B cell (primary cell): ENCODE results near the gene PTP4A1. TPM values are rescaled to one million over a fixed set of nuclear protein-coding genes. Genes with fewer than 3 reads are reported as not detected.

Experiments
- ATAC-seq: fragments of 200-7000 bp; cut with Tn5 transposase; one replicate; pipeline ENCODE4 v1.10.0; 2021; ENCODE audit warnings: low read depth, mild to moderate bottlenecking, moderate number of reproducible peaks, moderate library complexity
- CTCF ChIA-PET: fragments of 350-600 bp; sonication (Branson Sonifier 250); formaldehyde crosslinking; loops from one replicate; lab custom pipeline; 2021; ENCODE audit warnings: antibody characterized with exemption, inconsistent platforms; lab: Charles Lee
- POLR2A ChIA-PET: fragments of 350-600 bp; sonication (Branson Sonifier 250); formaldehyde crosslinking; loops from one replicate; lab custom pipeline; 2021; ENCODE audit warnings: antibody characterized with exemption; lab: Charles Lee
- DNase-seq: peaks from one replicate; pipeline ENCODE4 v3.0.0; 2013
- H2AFZ ChIP-seq: 2 replicates; pipeline ENCODE4 v1.6.1; 2012; ENCODE audit warnings: mild to moderate bottlenecking, low read depth, low read length; ENCODE audit not compliant: insufficient read depth, poor library complexity, severe bottlenecking
- H3K27ac ChIP-seq, 2 donors: 1 replicate in 1 of 2; 2 replicates in 1 of 2; pipeline ENCODE4 v1.5.1; 2012 to 2013; ENCODE audit warnings: low read length in 2 of 2, mild to moderate bottlenecking in 2 of 2, moderate library complexity in 1 of 2
- H3K27me3 ChIP-seq, 4 experiments: fragments of 200-600 bp in 1 of 4; sonication (generic) in 1 of 4; replicated peaks in 1 of 4; 1 replicate in 2 of 4; 2 replicates in 2 of 4; pipeline versions ENCODE4 v1.6.1 to v1.7.0; 2013 to 2016; ENCODE audit warnings: low read length in 3 of 4, mild to moderate bottlenecking in 2 of 4, mixed read lengths in 1 of 4, moderate library complexity in 1 of 4; ENCODE audit not compliant: insufficient read depth in 4 of 4, control insufficient read depth in 3 of 4; ENCODE audit errors: control extremely low read depth in 1 of 4
- H3K36me3 ChIP-seq, 2 experiments: replicated peaks in 1 of 2; 1 replicate in 1 of 2; 2 replicates in 1 of 2; pipeline versions ENCODE4 v1.6.1 to v1.7.1; 2013; ENCODE audit warnings: low read length in 1 of 2; ENCODE audit not compliant: insufficient read depth in 2 of 2, control insufficient read depth in 1 of 2; ENCODE audit errors: control extremely low read depth in 1 of 2, extremely low read depth in 1 of 2
- H3K4me1 ChIP-seq, 2 donors: fragments of 200-600 bp in 1 of 2; sonication (generic) in 1 of 2; 1 replicate in 1 of 2; 2 replicates in 1 of 2; pipeline versions ENCODE4 v1.5.1 to v1.6.1; 2013 to 2017; ENCODE audit warnings: low read length in 2 of 2; ENCODE audit not compliant: control insufficient read depth in 2 of 2, insufficient read depth in 2 of 2
- H3K4me2 ChIP-seq: replicated peaks from 2 replicates; pipeline ENCODE3; 2012; ENCODE audit warnings: mild to moderate bottlenecking, low read depth, low read length; ENCODE audit not compliant: poor library complexity, severe bottlenecking
- H3K4me3 ChIP-seq, 5 experiments: fragments of 200-600 bp in 1 of 5; sonication (generic) in 1 of 5; 1 replicate in 3 of 5; 2 replicates in 2 of 5; pipeline versions ENCODE4 v1.5.1 to v1.7.0; 2011 to 2016; ENCODE audit warnings: low read length in 4 of 5, mild to moderate bottlenecking in 4 of 5, low read depth in 2 of 5, control low read depth in 1 of 5, moderate library complexity in 1 of 5; ENCODE audit not compliant: insufficient read depth in 1 of 5; ENCODE audit errors: control extremely low read depth in 1 of 5, extremely low read depth in 1 of 5
- H3K79me2 ChIP-seq: fragments of 200-600 bp; sonication (generic); one replicate; pipeline ENCODE4 v1.6.0; 2016; ENCODE audit warnings: low read length; ENCODE audit not compliant: control insufficient read depth, insufficient read depth
- H3K9ac ChIP-seq: fragments of 200-600 bp; sonication (generic); 2 replicates; pipeline ENCODE4 v1.6.1; 2017; ENCODE audit warnings: mild to moderate bottlenecking, low read length, moderate library complexity
- H3K9me3 ChIP-seq, 3 donors: one replicate each; pipeline versions ENCODE4 v1.6.1 to v1.7.1; 2013; ENCODE audit warnings: low read length in 2 of 3; ENCODE audit not compliant: control insufficient read depth in 2 of 3, insufficient read depth in 1 of 3; ENCODE audit errors: control extremely low read depth in 1 of 3
- H4K20me1 ChIP-seq: 2 replicates; pipeline ENCODE4 v1.6.0; 2012; ENCODE audit warnings: mild to moderate bottlenecking, low read length; ENCODE audit not compliant: insufficient read depth, control insufficient read depth, poor library complexity, severe bottlenecking
- H3K27ac Mint-ChIP-seq: one replicate; pipeline ENCODE4 v1.8.0; 2021; ENCODE audit warnings: mixed read lengths
- H3K27me3 Mint-ChIP-seq: one replicate; pipeline ENCODE4 v1.8.0; 2021; ENCODE audit warnings: mixed read lengths
- H3K4me1 Mint-ChIP-seq: one replicate; pipeline ENCODE4 v1.8.0; 2021; ENCODE audit warnings: mixed read lengths
- H3K4me3 Mint-ChIP-seq: one replicate; pipeline ENCODE4 v1.8.0; 2021; ENCODE audit warnings: mixed read lengths
- H3K9me3 Mint-ChIP-seq: one replicate; pipeline ENCODE4 v1.8.0; 2022; ENCODE audit warnings: mixed read lengths; ENCODE audit not compliant: insufficient read depth
- CTCF ChIP-seq: fragments of 200-600 bp; IDR thresholded peaks from one replicate; pipeline ENCODE4 v1.8.0; 2022; ENCODE audit warnings: antibody characterized with exemption, mild to moderate bottlenecking
- EZH2 ChIP-seq: IDR thresholded peaks from 2 replicates; pipeline ENCODE4 v1.6.1; 2012; ENCODE audit warnings: borderline replicate concordance, low read depth, mild to moderate bottlenecking, moderate library complexity, low read length; ENCODE audit not compliant: insufficient read depth, poor library complexity, severe bottlenecking
- WGBS: methylation state at CpG from one replicate; pipeline ENCODE4 v1.1.5; 2013; ENCODE audit warnings: missing lambda C conversion rate; ENCODE audit not compliant: insufficient coverage; 5-methylcytosine and 5-hydroxymethylcytosine counted together
- intact Hi-C: fragments of 100-400 bp; cut with micrococcal nuclease; formaldehyde crosslinking; loops from one replicate; pipeline ENCODE4 v1.10.0; 2022
- polyA plus RNA-seq: library from polyadenylated mRNA; depleted of rRNA; stranded (reverse); fragments of >200 nt; gene quantifications from 2 replicates; pipeline ENCODE4 v1.2.3, GENCODE V29; 2012
- total RNA-seq, 2 donors: library from RNA; stranded (reverse); fragments of 120-200 nt in 1 of 2; gene quantifications; 1 replicate in 1 of 2; 2 replicates in 1 of 2; pipeline versions ENCODE4 v1.2.3 to v1.2.4, GENCODE V29; 2013 to 2022

PTP4A1 gene
- total and polyA plus RNA-seq, 2 donors (not counting 1 experiment from before 2014, with no cell fraction given), result 33.7 to 80.6 TPM

GRCh38 chr6:63526931-63527330, 45.3 kb upstream of the PTP4A1 start:
- no peak overlapping the region for H3K9ac ChIP-seq
- no peaks in the 10 kb centered on the region for H4K20me1 ChIP-seq
- DNase-seq (no peak), ATAC-seq (no peak)
- H2AFZ ChIP-seq, result no peak overlapping the region
- H3K27me3 Mint-ChIP-seq, result no peaks in the 10 kb centered on the region
- no peaks in the 10 kb centered on the region for H3K79me2 ChIP-seq
- peaks cover 3% of the 10 kb centered on the region for H3K4me1 Mint-ChIP-seq
- intact Hi-C loops, result no loop called here
- no peak overlapping the region for H3K4me3 ChIP-seq
- CTCF ChIA-PET, result no interaction called here
- no peaks in the 10 kb centered on the region for H3K4me1 ChIP-seq
- H3K9me3 ChIP-seq, result no peaks in the 10 kb centered on the region
- TF ChIP-seq EZH2 (no peak), CTCF (no peak)
- POLR2A ChIA-PET, result no interaction called here
- H3K4me2 ChIP-seq, result no peak overlapping the region
- no peak overlapping the region for H3K27ac Mint-ChIP-seq
- H3K27ac ChIP-seq, result no peak overlapping the region
- no peaks in the 10 kb centered on the region for H3K9me3 Mint-ChIP-seq
- no peaks in the 10 kb centered on the region for H3K27me3 ChIP-seq
- no peak overlapping the region for H3K4me3 Mint-ChIP-seq
- H3K36me3 ChIP-seq, result no peaks in the 10 kb centered on the region

- H3K27ac ChIP-seq, result no peak overlapping the region
- TF ChIP-seq CTCF (no peak), EZH2 (no peak)
- POLR2A ChIA-PET, result no interaction called here
- H2AFZ ChIP-seq, result no peak overlapping the region
- no peaks in the 10 kb centered on the region for H3K27me3 ChIP-seq
- H4K20me1 ChIP-seq, result no peaks in the 10 kb centered on the region
- ATAC-seq, result no peak
- intact Hi-C loops, result no loop called here
- H3K4me3 Mint-ChIP-seq, result no peak overlapping the region
- no peaks in the 10 kb centered on the region for H3K79me2 ChIP-seq
- no peaks in the 10 kb centered on the region for H3K9me3 Mint-ChIP-seq
- WGBS, result 88% methylated on average over 4 of the region's 6 CpGs
- no peak overlapping the region for H3K27ac Mint-ChIP-seq
- no peak overlapping the region for H3K4me3 ChIP-seq
- no peaks in the 10 kb centered on the region for H3K9me3 ChIP-seq
- CTCF ChIA-PET, result no interaction called here
- DNase-seq, result no peak
- H3K9ac ChIP-seq, result no peak overlapping the region
- peaks cover 3% of the 10 kb centered on the region for H3K4me1 Mint-ChIP-seq
- no peak overlapping the region for H3K4me2 ChIP-seq
- no peaks in the 10 kb centered on the region for H3K27me3 Mint-ChIP-seq
- no peaks in the 10 kb centered on the region for H3K36me3 ChIP-seq
- H3K4me1 ChIP-seq, result no peaks in the 10 kb centered on the region
Observed at GRCh38 chr6:63527658-63528514, 44.4 kb upstream of the PTP4A1 start.
